Urinary bladder (tissue), 4 donors: ENCODE results near the gene NEDD8. TPM values are rescaled to one million over a fixed set of nuclear protein-coding genes. Genes with fewer than 3 reads are reported as not detected.

ENCODE experiments used
- DNase-seq: peaks from one replicate; pipeline ENCODE4 v3.0.0-alpha.2; 2015; ENCODE audit errors: extremely low spot score
- H3K27ac ChIP-seq: one replicate; pipeline ENCODE4 v1.5.1; 2013; ENCODE audit warnings: low read depth, mild to moderate bottlenecking, moderate library complexity
- H3K36me3 ChIP-seq: one replicate; pipeline ENCODE4 v1.6.1; 2013; ENCODE audit warnings: mild to moderate bottlenecking, moderate library complexity; ENCODE audit not compliant: insufficient read depth
- H3K4me1 ChIP-seq: one replicate; pipeline ENCODE4 v1.6.1; 2013; ENCODE audit warnings: mild to moderate bottlenecking, moderate library complexity; ENCODE audit not compliant: insufficient read depth
- H3K4me3 ChIP-seq: one replicate; pipeline ENCODE4 v1.5.1; 2013; ENCODE audit warnings: low read depth, low read length
- WGBS: extraction: QIAGEN DNeasy Blood & Tissue Kit; methylation state at CpG from one replicate; pipeline ENCODE4 v1.1.7; 2013; 5-methylcytosine and 5-hydroxymethylcytosine counted together
- polyA plus RNA-seq: library from polyadenylated mRNA; stranded (reverse); fragments of 200-250 nt; gene quantifications from one replicate; pipeline ENCODE4 v1.2.3, GENCODE V29; 2013
- total RNA-seq: library from RNA; depleted of rRNA; stranded (reverse); fragments of >200 nt; gene quantifications from one replicate; pipeline ENCODE4 v1.2.3, GENCODE V29; 2014
- donor health status: healthy with polysubstance abuse.
- donor health status: healthy.

The NEDD8 gene
- total and polyA plus RNA-seq, 2 donors = 73.8 to 220 TPM

- no peaks in the 10 kb centered on the region for H3K36me3 ChIP-seq
- WGBS = 93% methylated on average over 11 of the region's 11 CpGs
Measured at GRCh38 chr14:24185741-24186140, 46.4 kb downstream of the NEDD8 start.

GRCh38 chr14:24185026-24185425 is 47.1 kb downstream of the NEDD8 start:
- WGBS = 96% methylated on average over 7 of the region's 7 CpGs
- H3K4me1 ChIP-seq = no peaks in the 10 kb centered on the region
- DNase-seq = no peak
- no peak overlapping the region for H3K27ac ChIP-seq
- no peak overlapping the region for H3K4me3 ChIP-seq
- H3K36me3 ChIP-seq = peaks cover 2% of the 10 kb centered on the region

More at GRCh38 chr14:24185741-24186140, 46.4 kb downstream of the NEDD8 start:
- Histone ChIP-seq H3K27ac (no peak overlapping the region), H3K4me1 (no peaks in the 10 kb centered on the region), H3K4me3 (no peak overlapping the region)
- no peak for DNase-seq

- DNase-seq = no peak
- WGBS = 88% methylated on average over 19 of the region's 19 CpGs
- peaks cover 2% of the 10 kb centered on the region for H3K36me3 ChIP-seq
Measured at GRCh38 chr14:24184104-24184970, 47.8 kb downstream of the NEDD8 start.

GRCh38 chr14:24183014-24183481 is 49.1 kb downstream of the NEDD8 start:
- DNase-seq = no peak
- Histone ChIP-seq H3K36me3 (peaks cover 2% of the 10 kb centered on the region), H3K4me1 (no peaks in the 10 kb centered on the region), H3K27ac (no peak overlapping the region), H3K4me3 (no peak overlapping the region)
- WGBS = 89% methylated on average over 15 of the region's 15 CpGs

More at GRCh38 chr14:24184104-24184970, 47.8 kb downstream of the NEDD8 start:
- Histone ChIP-seq H3K27ac (no peak overlapping the region), H3K4me1 (no peaks in the 10 kb centered on the region), H3K4me3 (no peak overlapping the region)

GRCh38 chr14:24182110-24182882 is 49.9 kb downstream of the NEDD8 start:
- WGBS = 90% methylated on average over 14 of the region's 14 CpGs
- Histone ChIP-seq H3K4me1 (no peaks in the 10 kb centered on the region), H3K36me3 (peaks cover 2% of the 10 kb centered on the region), H3K27ac (no peak overlapping the region), H3K4me3 (no peak overlapping the region)
- no peak for DNase-seq

- Histone ChIP-seq H3K36me3 (peaks cover 2% of the 10 kb centered on the region), H3K4me1 (no peaks in the 10 kb centered on the region), H3K27ac (no peak overlapping the region), H3K4me3 (no peak overlapping the region)
- DNase-seq = no peak
- WGBS = 85% methylated on average over 19 of the region's 19 CpGs
Measured at GRCh38 chr14:24181371-24182077, 50.6 kb downstream of the NEDD8 start.

- DNase-seq = no peak
Measured at GRCh38 chr14:24179961-24180796, 52.0 kb downstream of the NEDD8 start.

GRCh38 chr14:24179294-24179960 is 52.7 kb downstream of the NEDD8 start:
- Histone ChIP-seq H3K4me3 (no peak overlapping the region), H3K36me3 (peaks cover 2% of the 10 kb centered on the region), H3K4me1 (no peaks in the 10 kb centered on the region), H3K27ac (peak overlapping the region; percentile 41)
- no peak for DNase-seq
- WGBS = 90% methylated on average over 14 of the region's 14 CpGs

More at GRCh38 chr14:24179961-24180796, 52.0 kb downstream of the NEDD8 start:
- Histone ChIP-seq H3K27ac (peak overlapping the region; percentile 43), H3K4me1 (no peaks in the 10 kb centered on the region), H3K4me3 (no peak overlapping the region), H3K36me3 (peaks cover 2% of the 10 kb centered on the region)
- 67% methylated on average over 18 of the region's 18 CpGs for WGBS

- Histone ChIP-seq H3K4me1 (no peaks in the 10 kb centered on the region), H3K4me3 (no peak overlapping the region), H3K36me3 (peaks cover 2% of the 10 kb centered on the region), H3K27ac (no peak overlapping the region)
- WGBS = 93% methylated on average over 12 of the region's 12 CpGs
- no peak for DNase-seq
Measured at GRCh38 chr14:24178399-24179178, 53.6 kb downstream of the NEDD8 start.

- peaks cover 2% of the 10 kb centered on the region for H3K36me3 ChIP-seq
Measured at GRCh38 chr14:24177891-24178290, 54.3 kb downstream of the NEDD8 start.

GRCh38 chr14:24177041-24177825 is 54.9 kb downstream of the NEDD8 start:
- no peak overlapping the region for H3K4me3 ChIP-seq
- H3K36me3 ChIP-seq = peaks cover 2% of the 10 kb centered on the region
- no peaks in the 10 kb centered on the region for H3K4me1 ChIP-seq
- H3K27ac ChIP-seq = no peak overlapping the region
- DNase-seq = no peak
- WGBS = 88% methylated on average over 12 of the region's 12 CpGs

More at GRCh38 chr14:24177891-24178290, 54.3 kb downstream of the NEDD8 start:
- no peak for DNase-seq
- Histone ChIP-seq H3K4me1 (no peaks in the 10 kb centered on the region), H3K4me3 (no peak overlapping the region), H3K27ac (no peak overlapping the region)
- WGBS = 90% methylated on average over 14 of the region's 14 CpGs
